ENCODE data around the gene CHST5.

CHST5 gene

GRCh38 chr16:75535901-75536300 is at the start of gene CHST5:
CHST5 (minus strand) TSS chr16:75536108; CDS start chr16:75530384, 5,724 bp downstream.
- DNase-seq = no peak

GRCh38 chr16:75584108-75584507 is 48.2 kb upstream of the CHST5 start:
- no peak for DNase-seq

GRCh38 chr16:75579281-75579834 is 43.5 kb upstream of the CHST5 start:
- no peak for DNase-seq

- no peak for DNase-seq
Measured at GRCh38 chr16:75578725-75579124, 42.8 kb upstream of the CHST5 start.

GRCh38 chr16:75578212-75578611 is 42.3 kb upstream of the CHST5 start:
- DNase-seq = peak; percentile 43

- DNase-seq = no peak
Measured at GRCh38 chr16:75576384-75576811, 40.5 kb upstream of the CHST5 start.

GRCh38 chr16:75575958-75576357 is 40.0 kb upstream of the CHST5 start:
- DNase-seq = no peak

GRCh38 chr16:75573955-75574354 is 38.0 kb upstream of the CHST5 start:
- DNase-seq = no peak

- DNase-seq = peak; percentile 73
Measured at GRCh38 chr16:75572864-75573542, 37.1 kb upstream of the CHST5 start.

- DNase-seq = no peak
Measured at GRCh38 chr16:75570396-75571065, 34.6 kb upstream of the CHST5 start.

- no peak for DNase-seq
Measured at GRCh38 chr16:75567911-75568310, 32.0 kb upstream of the CHST5 start.

GRCh38 chr16:75566758-75567255 is 30.9 kb upstream of the CHST5 start:
- peak; percentile 44 for DNase-seq

GRCh38 chr16:75566040-75566757 is 30.3 kb upstream of the CHST5 start, which contains the start of gene GABARAPL2:
GABARAPL2 (plus strand) TSS chr16:75566379; CDS start chr16:75566487, 108 bp downstream.
- DNase-seq = peak; percentile 96

- DNase-seq = no peak
Measured at GRCh38 chr16:75565640-75566039, 29.7 kb upstream of the CHST5 start.

GRCh38 chr16:75559564-75560372 is 23.9 kb upstream of the CHST5 start:
- peak; percentile 18 for DNase-seq

GRCh38 chr16:75558846-75559401 is 23.0 kb upstream of the CHST5 start:
- no peak for DNase-seq

GRCh38 chr16:75556431-75556950 is 20.6 kb upstream of the CHST5 start:
- DNase-seq = no peak

- DNase-seq = peak; percentile 97
Measured at GRCh38 chr16:75555707-75556430, 20.0 kb upstream of the CHST5 start, which contains the start of gene TMEM231. TMEM231 (minus strand) TSS chr16:75556252; CDS start chr16:75556209, 43 bp downstream.

- DNase-seq = peak; percentile 91
Measured at GRCh38 chr16:75555213-75555706, 19.4 kb upstream of the CHST5 start.

GRCh38 chr16:75552951-75553350 is 17.0 kb upstream of the CHST5 start:
- no peak for DNase-seq
